ENCODE measurements around the gene ASIC2.

Gene ASIC2

GRCh38 chr17:33057564-33057963 lies 235.5 kb downstream of the ASIC2 start:
- DNase-seq (ENCODE audit: low spot score), result no peak

GRCh38 chr17:33056399-33057146 lies 236.5 kb downstream of the ASIC2 start:
- no peak for DNase-seq (ENCODE audit: low spot score)

GRCh38 chr17:33055746-33056145 lies 237.3 kb downstream of the ASIC2 start:
- DNase-seq (ENCODE audit: low spot score), result no peak

GRCh38 chr17:33055171-33055611 lies 237.9 kb downstream of the ASIC2 start:
- no peak for DNase-seq (ENCODE audit: low spot score)

GRCh38 chr17:33054412-33054811 lies 238.7 kb downstream of the ASIC2 start:
- no peak for DNase-seq (ENCODE audit: low spot score)

GRCh38 chr17:33053676-33054075 lies 239.4 kb downstream of the ASIC2 start:
- no peak for DNase-seq (ENCODE audit: low spot score)

GRCh38 chr17:33052856-33053255 lies 240.2 kb downstream of the ASIC2 start:
- no peak for DNase-seq (ENCODE audit: low spot score)

GRCh38 chr17:33050611-33051140 lies 242.4 kb downstream of the ASIC2 start:
- no peak for DNase-seq (ENCODE audit: low spot score)

GRCh38 chr17:33049781-33050414 lies 243.2 kb downstream of the ASIC2 start:
- DNase-seq (ENCODE audit: low spot score), result no peak

GRCh38 chr17:33046361-33047255 lies 246.5 kb downstream of the ASIC2 start:
- no peak for DNase-seq (ENCODE audit: low spot score)

GRCh38 chr17:33045216-33045615 lies 247.9 kb downstream of the ASIC2 start:
- DNase-seq (ENCODE audit: low spot score), result no peak

GRCh38 chr17:33044771-33045170 lies 248.3 kb downstream of the ASIC2 start:
- no peak for DNase-seq (ENCODE audit: low spot score)

- no peak for DNase-seq (ENCODE audit: low spot score)
Observed at GRCh38 chr17:33040461-33040860, 252.6 kb downstream of the ASIC2 start.

- no peak for DNase-seq (ENCODE audit: low spot score)
Observed at GRCh38 chr17:33039874-33040273, 253.2 kb downstream of the ASIC2 start.

- DNase-seq (ENCODE audit: low spot score), result no peak
Observed at GRCh38 chr17:33038740-33039139, 254.4 kb downstream of the ASIC2 start.

- DNase-seq (ENCODE audit: low spot score), result no peak
Observed at GRCh38 chr17:33033176-33033575, 259.9 kb downstream of the ASIC2 start.

GRCh38 chr17:33028778-33029177 lies 264.3 kb downstream of the ASIC2 start:
- DNase-seq (ENCODE audit: low spot score), result no peak

- DNase-seq (ENCODE audit: low spot score), result no peak
Observed at GRCh38 chr17:33028061-33028460, 265.0 kb downstream of the ASIC2 start.

- DNase-seq (ENCODE audit: low spot score), result no peak
Observed at GRCh38 chr17:33024688-33025486, 268.2 kb downstream of the ASIC2 start.

- no peak for DNase-seq (ENCODE audit: low spot score)
Observed at GRCh38 chr17:33023790-33024189, 269.3 kb downstream of the ASIC2 start.

GRCh38 chr17:33021731-33022408 lies 271.2 kb downstream of the ASIC2 start:
- DNase-seq (ENCODE audit: low spot score), result no peak

Measured in putamen (tissue), 1 donor.